SK-N-SH (cell line): ENCODE results near the gene DCBLD1. TPM values are rescaled to one million over a fixed set of nuclear protein-coding genes. Genes with fewer than 3 reads are reported as not detected.

Source experiments
- CTCF ChIA-PET: fragments of 300-600, 350-600 bp; formaldehyde crosslinking; extraction: SDS; loops from one replicate; lab custom pipeline; 2021; lab: Yijun Ruan, JAX
- POLR2A ChIA-PET: fragments of 350-600 bp; sonication (Branson Sonifier 250); formaldehyde crosslinking; extraction: SDS; loops from one replicate; lab custom pipeline; 2020; ENCODE audit warnings: antibody characterized with exemption, inconsistent platforms; lab: Yijun Ruan, JAX
- DNase-seq: peaks from one replicate; pipeline ENCODE4 v3.0.0; 2012
- H2AFZ ChIP-seq: fragments of 200-600 bp; sonication (generic); 2 replicates; pipeline ENCODE4 v1.8.1; 2016; ENCODE audit warnings: antibody characterized with exemption, mild to moderate bottlenecking, low read depth
- H3F3A ChIP-seq: fragments of 200-600 bp; sonication (generic); replicated peaks from 2 replicates; pipeline ENCODE3; 2016; ENCODE audit warnings: antibody characterized with exemption, mild to moderate bottlenecking; ENCODE audit not compliant: insufficient read depth
- H3K27ac ChIP-seq, 2 experiments: fragments of 200-500 bp in 1 of 2; fragments of 200-600 bp in 1 of 2; sonication (Bioruptor generic) in 1 of 2; sonication (generic), shearing (Covaris generic) in 1 of 2; 2 replicates each; pipeline versions ENCODE4 v1.5.1 to v1.6.1; 2014 to 2016; ENCODE audit warnings: low read depth in 2 of 2, inconsistent platforms in 1 of 2, low read length in 1 of 2, mild to moderate bottlenecking in 1 of 2, mixed read lengths in 1 of 2
- H3K27me3 ChIP-seq: fragments of 200-600 bp; sonication (generic), shearing (Covaris generic); 2 replicates; pipeline ENCODE4 v1.6.1; 2016; ENCODE audit warnings: mixed run types; ENCODE audit not compliant: insufficient read depth
- H3K36me3 ChIP-seq, 2 experiments: fragments of 200-500 bp in 1 of 2; fragments of 200-600 bp in 1 of 2; sonication (Bioruptor generic) in 1 of 2; sonication (generic) in 1 of 2; replicated peaks in 1 of 2; 2 replicates each; pipeline versions ENCODE3 to v1.5.1; 2014 to 2016; ENCODE audit warnings: low read length in 1 of 2, mild to moderate bottlenecking in 1 of 2; ENCODE audit not compliant: insufficient read depth in 2 of 2, control insufficient read depth in 1 of 2
- H3K4me1 ChIP-seq, 2 experiments: fragments of 200-500 bp in 1 of 2; fragments of 200-600 bp in 1 of 2; sonication (Bioruptor generic) in 1 of 2; sonication (generic), shearing (Covaris generic) in 1 of 2; 2 replicates each; pipeline versions ENCODE4 v1.5.1 to v1.6.1; 2014 to 2016; ENCODE audit warnings: low read depth in 1 of 2, low read length in 1 of 2, mixed run types in 1 of 2; ENCODE audit not compliant: insufficient read depth in 2 of 2, control insufficient read depth in 1 of 2
- H3K4me2 ChIP-seq: fragments of 200-600 bp; sonication (generic), shearing (Covaris generic); 2 replicates; pipeline ENCODE4 v1.6.1; 2017; ENCODE audit warnings: mixed run types
- H3K4me3 ChIP-seq, 2 experiments: fragments of 200-500 bp in 1 of 2; fragments of 200-600 bp in 1 of 2; sonication (Bioruptor generic) in 1 of 2; sonication (generic), shearing (Covaris generic) in 1 of 2; 2 replicates each; pipeline versions ENCODE4 v1.5.1 to v1.8.1; 2014 to 2016; ENCODE audit warnings: low read depth in 2 of 2, inconsistent platforms in 1 of 2, low read length in 1 of 2, mild to moderate bottlenecking in 1 of 2, mixed read lengths in 1 of 2, moderate library complexity in 1 of 2
- H3K79me2 ChIP-seq: fragments of 200-600 bp; sonication (generic); 2 replicates; pipeline ENCODE4 v1.8.1; 2017; ENCODE audit warnings: mild to moderate bottlenecking; ENCODE audit not compliant: insufficient read depth
- H3K9ac ChIP-seq: fragments of 200-600 bp; sonication (generic); 2 replicates; pipeline ENCODE4 v1.6.1; 2017; ENCODE audit warnings: mixed run types
- H3K9me2 ChIP-seq: fragments of 200-600 bp; sonication (generic); 2 replicates; pipeline ENCODE4 v1.6.1; 2017; ENCODE audit warnings: mixed run types
- H3K9me3 ChIP-seq: fragments of 200-600 bp; sonication (generic); 2 replicates; pipeline ENCODE4 v1.6.1; 2017; ENCODE audit warnings: mixed run types, mild to moderate bottlenecking, moderate library complexity
- H4K20me1 ChIP-seq: fragments of 200-600 bp; sonication (generic); 2 replicates; pipeline ENCODE4 v1.6.1; 2017; ENCODE audit warnings: mild to moderate bottlenecking, mixed run types; ENCODE audit not compliant: insufficient read depth
- CTCF ChIP-seq: fragments of 200-600 bp; sonication (generic); IDR thresholded peaks from 2 replicates; pipeline ENCODE4 v1.6.1; 2017; ENCODE audit warnings: antibody characterized with exemption, mild to moderate bottlenecking, moderate library complexity
- FOSL2 ChIP-seq: IDR thresholded peaks from 2 replicates; pipeline ENCODE4 v1.4.0; 2012; ENCODE audit warnings: low read depth, mild to moderate bottlenecking, moderate library complexity, borderline replicate concordance
- FOXM1 ChIP-seq: IDR thresholded peaks from 2 replicates; pipeline ENCODE4 v1.4.0; 2012; ENCODE audit warnings: low read depth, mild to moderate bottlenecking
- GABPA ChIP-seq: IDR thresholded peaks from 2 replicates; pipeline ENCODE4 v1.4.0; 2012; ENCODE audit warnings: low read depth, mild to moderate bottlenecking
- NRF1 ChIP-seq: IDR thresholded peaks from 2 replicates; pipeline ENCODE4 v1.6.1; 2012; ENCODE audit warnings: low read depth, mild to moderate bottlenecking, low read length
- PBX3 ChIP-seq: IDR thresholded peaks from 2 replicates; pipeline ENCODE4; 2012
- SIN3A ChIP-seq: IDR thresholded peaks from 2 replicates; pipeline ENCODE4 v1.6.1; 2012; ENCODE audit warnings: low read depth, mild to moderate bottlenecking, low read length, moderate library complexity, borderline replicate concordance
- TAF1 ChIP-seq: IDR thresholded peaks from 2 replicates; pipeline ENCODE4 v1.6.1; 2012; ENCODE audit warnings: low read depth, mild to moderate bottlenecking, low read length, moderate library complexity, borderline replicate concordance
- USF1 ChIP-seq: IDR thresholded peaks from 2 replicates; pipeline ENCODE4 v1.4.0; 2012; ENCODE audit warnings: low read depth, borderline replicate concordance
- USF2 ChIP-seq: fragments of 150-350 bp; IDR thresholded peaks from 2 replicates; pipeline ENCODE4 v1.6.1; 2017; ENCODE audit warnings: antibody characterized with exemption, low read length, low read depth, borderline replicate concordance
- ZBTB33 ChIP-seq: IDR thresholded peaks from 2 replicates; pipeline ENCODE4 v1.4.0; 2012; ENCODE audit warnings: low read depth, borderline replicate concordance
- WGBS: methylation state at CpG from one replicate; pipeline ENCODE4 v1.1.6; 2017; ENCODE audit warnings: low lambda C conversion rate; 5-methylcytosine and 5-hydroxymethylcytosine counted together
- polyA plus RNA-seq, 3 experiments: library from polyadenylated mRNA; depleted of rRNA; stranded (reverse); fragments of >200 nt; gene quantifications; 2 replicates each; pipeline ENCODE4 v1.2.3, GENCODE V29; 2012

DCBLD1 gene
- polyA plus RNA-seq, 1 of the 3 experiments (the other 2 are of a cell fraction): 82.2 TPM

GRCh38 chr6:117496383-117496990 is 14.0 kb downstream of the DCBLD1 start (continued):
- TF ChIP-seq FOXM1: no peak
- TF ChIP-seq SIN3A: no peak

- 24% methylated on average over 1 of the region's 1 CpG for WGBS
- peak overlapping the region; percentile 83 to 97; a peak in 3 of 4 replicates for H3K27ac ChIP-seq
These were observed 14.8 kb downstream of the DCBLD1 start for GRCh38 chr6:117497237-117497636.

GRCh38 chr6:117498159-117498558 is 15.7 kb downstream of the DCBLD1 start:
- POLR2A ChIA-PET: no interaction called here
- no peak overlapping the region for H3K4me3 ChIP-seq
- peak overlapping the region; percentile 47; the same call in 1 of the 2 replicates for H3K9ac ChIP-seq
- no peak overlapping the region for H2AFZ ChIP-seq
- H3K27ac ChIP-seq: peak overlapping the region; percentile 83 to 97
- no peaks in the 10 kb centered on the region for H3K9me2 ChIP-seq
- H3K27me3 ChIP-seq: no peaks in the 10 kb centered on the region
- H3K36me3 ChIP-seq: peaks cover 0 to 3% of the 10 kb centered on the region in 2 experiments
- H3K9me3 ChIP-seq: no peaks in the 10 kb centered on the region
- CTCF ChIA-PET: interaction anchor here (0.6 kb wide), 1 partner anchor 48 kb away, joined by 3 read pairs; no protein-coding TSS in a partner anchor
- H3K4me1 ChIP-seq: peaks cover 0 to 50% of the 10 kb centered on the region in 2 experiments; a peak in 3 of 4 replicates
- H3K4me2 ChIP-seq: peak overlapping the region; percentile 64
- H3K79me2 ChIP-seq: peaks cover 90% of the 10 kb centered on the region
- H4K20me1 ChIP-seq: no peaks in the 10 kb centered on the region
- DNase-seq: no peak
- WGBS: 2% methylated on average over 2 of the region's 2 CpGs
- peaks cover 64% of the 10 kb centered on the region for H3F3A ChIP-seq
- TF ChIP-seq PBX3 (peak; percentile 84), USF1 (no peak), ZBTB33 (peak; percentile 59; the same call in 1 of the 2 replicates), TAF1 (no peak), USF2 (no peak), GABPA (no peak), NRF1 (no peak)

More at GRCh38 chr6:117497237-117497636, 14.8 kb downstream of the DCBLD1 start:
- no peak overlapping the region for H2AFZ ChIP-seq
- H3K9me2 ChIP-seq: no peaks in the 10 kb centered on the region
- H3F3A ChIP-seq: peaks cover 74% of the 10 kb centered on the region
- no peak for TF ChIP-seq CTCF
- no peak for TF ChIP-seq FOSL2
- DNase-seq: no peak
- peak overlapping the region; percentile 64 for H3K4me2 ChIP-seq
- H3K36me3 ChIP-seq: peaks cover 0 to 3% of the 10 kb centered on the region in 2 experiments
- H3K79me2 ChIP-seq: peaks cover 90% of the 10 kb centered on the region
- H3K4me3 ChIP-seq: no peak overlapping the region
- no peaks in the 10 kb centered on the region for H3K27me3 ChIP-seq
- no peaks in the 10 kb centered on the region for H3K9me3 ChIP-seq
- peaks cover 0 to 50% of the 10 kb centered on the region in 2 experiments; a peak in 3 of 4 replicates for H3K4me1 ChIP-seq
- ChIA-PET POLR2A (no interaction called here), CTCF (interaction anchor here (1.1 kb wide), 1 partner anchor 47 kb away, joined by 3 read pairs; no protein-coding TSS in a partner anchor)
- peak overlapping the region; percentile 47; the same call in 1 of the 2 replicates for H3K9ac ChIP-seq
- no peaks in the 10 kb centered on the region for H4K20me1 ChIP-seq
